HL-60 (cell line): ENCODE data around the gene NINJ2.

ENCODE experiments used
- DNase-seq, 2 experiments: peaks; one replicate each; pipeline ENCODE4 v3.0.0-alpha.2; 2010 to 2020; ENCODE audit warnings: low read depth in 1 of 2, low spot score in 1 of 2
- H3K27ac ChIP-seq: fragments of 250-450 bp; sonication (Bioruptor Pico); replicated peaks from 2 replicates; pipeline ENCODE4 v1.5.1; 2020; ENCODE audit warnings: mild to moderate bottlenecking, moderate library complexity
- H3K27me3 ChIP-seq: fragments of 250-450 bp; sonication (Bioruptor Pico); 2 replicates; pipeline ENCODE4 v1.5.1; 2021; ENCODE audit warnings: mild to moderate bottlenecking, moderate library complexity; ENCODE audit not compliant: insufficient read depth, poor library complexity, severe bottlenecking
- H3K4me3 ChIP-seq: replicated peaks from 2 replicates; pipeline ENCODE4 v1.5.1; 2011; ENCODE audit warnings: mild to moderate bottlenecking, control low read depth, low read length; ENCODE audit not compliant: insufficient read depth
- GABPA ChIP-seq: IDR thresholded peaks from 2 replicates; pipeline ENCODE4 v1.6.1; 2012; ENCODE audit warnings: low read depth
- POLR2AphosphoS5 ChIP-seq: IDR thresholded peaks from 2 replicates; pipeline ENCODE4 v1.6.1; 2012; ENCODE audit warnings: low read depth
- SPI1 ChIP-seq: IDR thresholded peaks from 2 replicates; pipeline ENCODE4 v1.6.1; 2012; ENCODE audit warnings: low read depth, mild to moderate bottlenecking, borderline replicate concordance
- TF ChIP-seq, protein P1 (sequence below): IDR thresholded peaks from one replicate; pipeline ENCODE4 v1.5.1; 2011; ENCODE audit warnings: low read length, control low read depth, inconsistent platforms; ENCODE audit not compliant: insufficient read depth
- TF ChIP-seq, protein P2 (sequence below): IDR thresholded peaks from 2 replicates; pipeline ENCODE4 v1.6.1; 2012; ENCODE audit warnings: low read depth; ENCODE audit not compliant: insufficient replicate concordance

Gene NINJ2

DNA sequence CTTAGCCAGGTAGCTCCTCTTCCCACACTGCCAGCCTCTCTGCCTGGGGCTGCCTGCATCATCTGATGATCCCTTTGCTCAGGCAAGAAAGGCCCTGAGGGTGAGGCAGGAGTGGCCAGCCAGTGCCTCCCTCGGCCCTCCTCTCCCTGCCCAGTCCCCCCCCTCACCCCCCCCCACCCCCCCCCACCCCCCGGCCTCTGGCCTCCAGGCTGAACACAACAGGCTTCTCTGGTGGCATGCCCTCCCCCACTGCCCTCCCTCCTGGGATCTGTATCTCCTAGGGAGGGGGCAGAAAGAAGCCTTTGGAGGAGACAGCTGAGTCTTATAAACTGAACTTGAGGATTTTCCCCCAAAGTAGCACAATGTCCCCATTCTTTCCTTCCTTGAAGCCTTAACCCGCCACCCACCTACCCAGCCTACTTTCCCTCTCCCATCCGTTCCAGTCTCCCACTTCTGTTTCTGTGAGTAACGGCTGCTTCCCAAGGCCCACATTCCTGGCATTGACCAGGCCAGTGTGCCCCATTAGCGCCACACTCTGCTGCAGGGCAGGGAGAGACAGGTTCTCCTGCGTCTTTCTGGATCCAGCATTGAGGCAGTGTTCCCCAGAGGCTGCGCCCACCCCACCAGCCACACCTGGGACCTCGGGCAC, 121.4 kb downstream of the NINJ2 start:
- H3K4me3 ChIP-seq = no peak overlapping the region
- H3K27me3 ChIP-seq = no peaks in the 10 kb centered on the region
- TF ChIP-seq SPI1 = no peak
- TF ChIP-seq POLR2AphosphoS5 = no peak
- TF ChIP-seq, protein P1, sequence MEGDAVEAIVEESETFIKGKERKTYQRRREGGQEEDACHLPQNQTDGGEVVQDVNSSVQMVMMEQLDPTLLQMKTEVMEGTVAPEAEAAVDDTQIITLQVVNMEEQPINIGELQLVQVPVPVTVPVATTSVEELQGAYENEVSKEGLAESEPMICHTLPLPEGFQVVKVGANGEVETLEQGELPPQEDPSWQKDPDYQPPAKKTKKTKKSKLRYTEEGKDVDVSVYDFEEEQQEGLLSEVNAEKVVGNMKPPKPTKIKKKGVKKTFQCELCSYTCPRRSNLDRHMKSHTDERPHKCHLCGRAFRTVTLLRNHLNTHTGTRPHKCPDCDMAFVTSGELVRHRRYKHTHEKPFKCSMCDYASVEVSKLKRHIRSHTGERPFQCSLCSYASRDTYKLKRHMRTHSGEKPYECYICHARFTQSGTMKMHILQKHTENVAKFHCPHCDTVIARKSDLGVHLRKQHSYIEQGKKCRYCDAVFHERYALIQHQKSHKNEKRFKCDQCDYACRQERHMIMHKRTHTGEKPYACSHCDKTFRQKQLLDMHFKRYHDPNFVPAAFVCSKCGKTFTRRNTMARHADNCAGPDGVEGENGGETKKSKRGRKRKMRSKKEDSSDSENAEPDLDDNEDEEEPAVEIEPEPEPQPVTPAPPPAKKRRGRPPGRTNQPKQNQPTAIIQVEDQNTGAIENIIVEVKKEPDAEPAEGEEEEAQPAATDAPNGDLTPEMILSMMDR = no peak
- TF ChIP-seq GABPA = no peak
- TF ChIP-seq, protein P2, sequence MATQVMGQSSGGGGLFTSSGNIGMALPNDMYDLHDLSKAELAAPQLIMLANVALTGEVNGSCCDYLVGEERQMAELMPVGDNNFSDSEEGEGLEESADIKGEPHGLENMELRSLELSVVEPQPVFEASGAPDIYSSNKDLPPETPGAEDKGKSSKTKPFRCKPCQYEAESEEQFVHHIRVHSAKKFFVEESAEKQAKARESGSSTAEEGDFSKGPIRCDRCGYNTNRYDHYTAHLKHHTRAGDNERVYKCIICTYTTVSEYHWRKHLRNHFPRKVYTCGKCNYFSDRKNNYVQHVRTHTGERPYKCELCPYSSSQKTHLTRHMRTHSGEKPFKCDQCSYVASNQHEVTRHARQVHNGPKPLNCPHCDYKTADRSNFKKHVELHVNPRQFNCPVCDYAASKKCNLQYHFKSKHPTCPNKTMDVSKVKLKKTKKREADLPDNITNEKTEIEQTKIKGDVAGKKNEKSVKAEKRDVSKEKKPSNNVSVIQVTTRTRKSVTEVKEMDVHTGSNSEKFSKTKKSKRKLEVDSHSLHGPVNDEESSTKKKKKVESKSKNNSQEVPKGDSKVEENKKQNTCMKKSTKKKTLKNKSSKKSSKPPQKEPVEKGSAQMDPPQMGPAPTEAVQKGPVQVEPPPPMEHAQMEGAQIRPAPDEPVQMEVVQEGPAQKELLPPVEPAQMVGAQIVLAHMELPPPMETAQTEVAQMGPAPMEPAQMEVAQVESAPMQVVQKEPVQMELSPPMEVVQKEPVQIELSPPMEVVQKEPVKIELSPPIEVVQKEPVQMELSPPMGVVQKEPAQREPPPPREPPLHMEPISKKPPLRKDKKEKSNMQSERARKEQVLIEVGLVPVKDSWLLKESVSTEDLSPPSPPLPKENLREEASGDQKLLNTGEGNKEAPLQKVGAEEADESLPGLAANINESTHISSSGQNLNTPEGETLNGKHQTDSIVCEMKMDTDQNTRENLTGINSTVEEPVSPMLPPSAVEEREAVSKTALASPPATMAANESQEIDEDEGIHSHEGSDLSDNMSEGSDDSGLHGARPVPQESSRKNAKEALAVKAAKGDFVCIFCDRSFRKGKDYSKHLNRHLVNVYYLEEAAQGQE = no peak
- H3K27ac ChIP-seq = no peak overlapping the region
- no peak for DNase-seq

DNA sequence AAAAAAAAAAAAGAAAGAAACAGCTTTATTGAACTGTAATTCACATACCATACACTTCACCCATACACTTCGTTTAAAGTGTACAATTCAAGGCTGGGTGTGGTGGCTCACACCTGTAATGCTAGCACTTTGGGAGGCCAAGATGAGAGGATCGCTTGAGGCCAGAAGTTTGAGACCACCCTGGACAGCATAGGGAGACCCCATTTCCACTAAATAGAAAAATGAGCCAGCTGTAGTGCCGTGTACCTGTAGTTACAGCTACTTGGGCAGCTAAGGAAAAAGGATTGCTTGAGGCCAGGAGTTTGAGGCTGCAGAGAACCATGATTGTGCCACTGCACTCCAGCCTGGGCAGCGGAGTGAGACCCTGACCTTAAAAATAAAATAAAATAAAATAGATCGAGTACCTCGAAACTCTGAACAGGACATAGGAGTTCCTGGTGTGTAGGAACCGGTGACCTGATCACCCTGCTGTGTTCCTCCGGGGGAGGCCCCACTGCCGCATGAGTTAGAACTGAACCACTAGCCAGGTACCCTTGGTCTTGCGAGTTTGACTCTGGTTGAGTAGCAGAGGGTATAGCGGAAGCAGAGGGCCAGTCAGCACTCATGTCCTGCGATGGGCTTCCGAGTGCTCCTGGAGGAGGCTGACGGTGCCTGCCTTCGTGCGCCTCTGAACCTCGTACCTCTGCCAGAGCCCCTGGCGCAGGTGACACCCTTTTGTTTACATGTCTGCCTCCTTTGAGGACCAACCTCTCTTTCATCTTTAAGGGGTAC, 123.5 kb downstream of the NINJ2 start:
- no peak for TF ChIP-seq SPI1
- H3K27ac ChIP-seq = no peak overlapping the region
- no peaks in the 10 kb centered on the region for H3K27me3 ChIP-seq
- no peak overlapping the region for H3K4me3 ChIP-seq
- no peak for DNase-seq

DNA sequence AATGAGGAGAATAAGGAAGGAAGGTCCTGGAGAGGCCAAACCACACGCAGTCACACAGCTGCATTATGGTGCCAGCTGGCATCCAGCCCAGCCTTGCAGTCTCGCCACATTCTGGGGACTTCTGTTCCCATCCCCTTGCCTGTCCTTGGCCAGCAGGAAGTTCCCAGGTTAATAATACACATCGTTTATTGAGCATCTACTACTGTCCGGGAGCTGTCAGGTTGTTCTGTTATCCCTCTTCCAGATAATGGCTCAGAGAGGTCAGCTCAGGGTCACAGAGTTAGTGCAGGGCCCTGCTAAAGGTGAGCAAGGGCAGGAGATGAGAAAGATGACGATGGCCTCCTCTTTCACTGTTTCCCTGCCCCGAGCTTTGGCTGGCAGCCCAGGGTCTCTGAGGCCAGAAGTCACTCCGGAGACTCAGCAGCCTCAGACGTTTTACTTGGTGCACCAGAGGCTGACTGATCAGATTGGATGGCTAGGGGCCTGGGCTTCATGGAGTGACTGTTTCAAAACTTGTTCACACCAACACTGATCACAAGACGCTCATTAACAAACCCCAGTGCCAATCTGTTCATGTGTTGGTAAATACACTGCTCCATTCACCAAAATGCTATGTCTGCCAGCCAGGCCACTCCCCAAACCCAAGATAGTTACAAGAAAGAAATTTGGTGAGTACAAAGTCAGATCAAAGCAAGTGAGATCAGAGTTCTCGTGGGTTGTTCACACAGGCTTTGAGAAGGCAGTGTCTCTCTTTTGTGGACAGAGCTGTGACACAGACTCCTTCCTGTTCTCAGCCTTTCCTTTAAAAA, 124.3 kb downstream of the NINJ2 start:
- Histone ChIP-seq H3K27me3 (no peaks in the 10 kb centered on the region), H3K27ac (no peak overlapping the region), H3K4me3 (no peak overlapping the region)
- DNase-seq = peak; percentile 60 to 70
- TF ChIP-seq GABPA (no peak), POLR2AphosphoS5 (peak; percentile 59)

DNA sequence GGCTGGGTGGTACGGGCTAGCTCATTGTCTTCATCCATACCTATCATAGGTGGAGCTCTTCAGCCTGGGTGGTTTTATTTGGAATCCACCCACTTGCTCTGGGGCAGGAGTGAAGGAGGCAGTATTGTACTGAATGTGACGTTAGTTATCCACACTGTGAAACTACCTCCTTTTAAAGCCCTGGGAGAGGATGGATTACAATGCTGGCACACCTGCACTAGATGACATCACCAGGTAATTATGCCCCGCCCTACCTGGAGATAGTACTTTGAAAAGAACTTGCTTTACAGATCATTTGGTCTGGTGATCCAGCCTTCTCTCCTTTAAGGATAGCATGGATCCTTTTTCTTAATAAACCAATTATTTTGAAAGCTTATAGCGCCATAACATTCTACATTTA, 125.5 kb downstream of the NINJ2 start:
- no peak for TF ChIP-seq POLR2AphosphoS5
- TF ChIP-seq, protein P1 = no peak
- no peak for TF ChIP-seq GABPA
- TF ChIP-seq SPI1 = no peak
- TF ChIP-seq, protein P2 = no peak
- no peak overlapping the region for H3K4me3 ChIP-seq
- no peak overlapping the region for H3K27ac ChIP-seq
- no peak for DNase-seq
- no peaks in the 10 kb centered on the region for H3K27me3 ChIP-seq
